K562 (cell line): ENCODE results near the gene UQCRH. TPM values are rescaled to one million over a fixed set of nuclear protein-coding genes. Genes with fewer than 3 reads are reported as not detected.
A peak's percentile ranks its signal among the peaks of the same experiment; 100 is the strongest.

ENCODE experiments used
- ATF4 ChIP-seq: fragments of 450-650 bp; formaldehyde crosslinking; IDR thresholded peaks from 2 replicates; pipeline ENCODE4 v1.4.0; 2022; ENCODE audit warnings: mild to moderate bottlenecking, moderate library complexity
- ATF6 ChIP-seq: sonication (generic); formaldehyde crosslinking; IDR thresholded peaks from 2 replicates; pipeline ENCODE4 v1.4.0; 2020; ENCODE audit warnings: mild to moderate bottlenecking, missing genetic modification reagents
- EP400 ChIP-seq: fragments of 450-650 bp; IDR thresholded peaks from 2 replicates; pipeline ENCODE4 v1.6.1; 2017; ENCODE audit warnings: antibody characterized with exemption, mild to moderate bottlenecking, moderate library complexity
- KAT7 ChIP-seq: sonication (generic); formaldehyde crosslinking; IDR thresholded peaks from 2 replicates; pipeline ENCODE4 v1.8.0; 2022; ENCODE audit warnings: missing genetic modification reagents, mild to moderate bottlenecking, borderline replicate concordance
- KLF13 ChIP-seq: fragments of 450-650 bp; IDR thresholded peaks from 2 replicates; pipeline ENCODE4 v1.6.1; 2016; ENCODE audit warnings: missing genetic modification characterization, low read depth, mild to moderate bottlenecking, missing compliant biosample characterization, moderate library complexity, borderline replicate concordance
- MNT ChIP-seq, 2 experiments: fragments of 450-650 bp; conservative IDR thresholded peaks; 2 replicates each; pipeline ENCODE4 v1.6.1; 2017; ENCODE audit warnings: mild to moderate bottlenecking in 2 of 2, moderate library complexity in 2 of 2
- SMAD2 ChIP-seq: fragments of 150-350 bp; IDR thresholded peaks from 2 replicates; pipeline ENCODE4 v1.6.1; 2014; ENCODE audit warnings: low read depth, mild to moderate bottlenecking, low read length
- TCF7L2 ChIP-seq: fragments of 150-350 bp; IDR thresholded peaks from 2 replicates; pipeline ENCODE4 v1.6.1; 2016; ENCODE audit warnings: low read depth, mild to moderate bottlenecking, low read length, moderate library complexity
- TEAD4 ChIP-seq, 2 experiments: sonication (generic) in 1 of 2; formaldehyde crosslinking in 1 of 2; IDR thresholded peaks; 2 replicates each; pipeline versions ENCODE4 v1.6.1 to v1.8.0; 2012 to 2022; ENCODE audit warnings: borderline replicate concordance in 1 of 2, inconsistent platforms in 1 of 2, low read length in 1 of 2, mild to moderate bottlenecking in 1 of 2, missing genetic modification reagents in 1 of 2
- THRA ChIP-seq: fragments of 450-650 bp; IDR thresholded peaks from 2 replicates; pipeline ENCODE4 v1.6.1; 2017; ENCODE audit warnings: mild to moderate bottlenecking, moderate library complexity
- TRIM28 ChIP-seq: fragments of 450-650 bp; IDR thresholded peaks from 2 replicates; pipeline ENCODE4 v1.6.1; 2017
- ZNF140 ChIP-seq: fragments of 250-450 bp; sonication (Bioruptor Pico); IDR thresholded peaks from 2 replicates; pipeline ENCODE4 v1.8.0; 2021; ENCODE audit warnings: moderate library complexity, mild to moderate bottlenecking, inconsistent platforms
- polyA plus RNA-seq, 8 experiments: library from polyadenylated mRNA; depleted of rRNA in 4 of 8; stranded (reverse) in 5 of 8; unstranded in 3 of 8; fragments of >200 nt; fragmentation: Nextera tagmentation in 2 of 8; fragmentation: Illumina TruSeq in 1 of 8; extraction: Ambion mirVana in 2 of 8; extraction: Trizol in 1 of 8; gene quantifications; 2 replicates each; pipeline versions ENCODE4 v1.2.1 to v1.2.3, GENCODE V29; 2011 to 2014; ENCODE audit warnings: inconsistent platforms in 1 of 8, missing spikeins in 1 of 8
- total RNA-seq, 7 experiments: library from RNA; depleted of rRNA in 6 of 7; stranded (reverse); fragments of >200 nt in 6 of 7; fragmentation: Illumina TruSeq in 2 of 7; extraction: Trizol in 2 of 7; gene quantifications; 2 replicates each; pipeline versions ENCODE4 v1.2.1 to v1.2.3, GENCODE V29; 2011 to 2021; ENCODE audit warnings: low replicate concordance in 1 of 7
- TF ChIP-seq, protein P1 (sequence below): sonication (generic); formaldehyde crosslinking; IDR thresholded peaks from 2 replicates; pipeline ENCODE4 v1.8.0; 2022; ENCODE audit warnings: mild to moderate bottlenecking, missing genetic modification reagents

UQCRH gene
- total and polyA plus RNA-seq, 9 of the 15 experiments (the other 6 are each of a cell fraction or from before 2014, with no cell fraction given), result 1,267 to 5,184 (median 2,410) TPM

GRCh38 chr1:46340404-46341221, 37.1 kb downstream of the UQCRH start, which contains the start of gene NSUN4 (continued):
- TF ChIP-seq MNT (conservative IDR thresholded peaks at IDR 0.05) (peak; percentile 96 to 98), THRA (no peak), TEAD4 (IDR thresholded peaks at IDR 0.05; ENCODE audit: low read length) (peak; percentile 59), TEAD4 (CRISPR knock-in tag; IDR thresholded peaks at IDR 0.05; ENCODE audit: borderline replicate concordance) (no peak), ZNF140 (CRISPR knock-in tag) (no peak), ATF4 (CRISPR knock-in tag) (peak; percentile 79), TCF7L2 (peak; percentile 30; the same call in 1 of the 2 replicates), EP400 (peak; percentile 99), SMAD2 (no peak), KAT7 (peak; percentile 96; the same call in 1 of the 2 replicates), ATF6 (CRISPR knock-in tag) (peak; percentile 84; the same call in 1 of the 2 replicates), KLF13 (tag) (0 out of 2 replicates have a peak, but pooled peaks have one; percentile 66), TRIM28 (peak; percentile 72)
- TF ChIP-seq, protein P1, sequence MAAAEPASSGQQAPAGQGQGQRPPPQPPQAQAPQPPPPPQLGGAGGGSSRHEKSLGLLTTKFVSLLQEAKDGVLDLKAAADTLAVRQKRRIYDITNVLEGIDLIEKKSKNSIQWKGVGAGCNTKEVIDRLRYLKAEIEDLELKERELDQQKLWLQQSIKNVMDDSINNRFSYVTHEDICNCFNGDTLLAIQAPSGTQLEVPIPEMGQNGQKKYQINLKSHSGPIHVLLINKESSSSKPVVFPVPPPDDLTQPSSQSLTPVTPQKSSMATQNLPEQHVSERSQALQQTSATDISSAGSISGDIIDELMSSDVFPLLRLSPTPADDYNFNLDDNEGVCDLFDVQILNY (CRISPR knock-in tag), result peak; percentile 77; the same call in 1 of the 2 replicates
